ENCODE results near the gene MAS1L. TPM values are rescaled to one million over a fixed set of nuclear protein-coding genes. Genes with fewer than 3 reads are reported as not detected.

The MAS1L gene
- total and polyA plus RNA-seq, 2 donors from 2014 or later: not detected

DNA sequence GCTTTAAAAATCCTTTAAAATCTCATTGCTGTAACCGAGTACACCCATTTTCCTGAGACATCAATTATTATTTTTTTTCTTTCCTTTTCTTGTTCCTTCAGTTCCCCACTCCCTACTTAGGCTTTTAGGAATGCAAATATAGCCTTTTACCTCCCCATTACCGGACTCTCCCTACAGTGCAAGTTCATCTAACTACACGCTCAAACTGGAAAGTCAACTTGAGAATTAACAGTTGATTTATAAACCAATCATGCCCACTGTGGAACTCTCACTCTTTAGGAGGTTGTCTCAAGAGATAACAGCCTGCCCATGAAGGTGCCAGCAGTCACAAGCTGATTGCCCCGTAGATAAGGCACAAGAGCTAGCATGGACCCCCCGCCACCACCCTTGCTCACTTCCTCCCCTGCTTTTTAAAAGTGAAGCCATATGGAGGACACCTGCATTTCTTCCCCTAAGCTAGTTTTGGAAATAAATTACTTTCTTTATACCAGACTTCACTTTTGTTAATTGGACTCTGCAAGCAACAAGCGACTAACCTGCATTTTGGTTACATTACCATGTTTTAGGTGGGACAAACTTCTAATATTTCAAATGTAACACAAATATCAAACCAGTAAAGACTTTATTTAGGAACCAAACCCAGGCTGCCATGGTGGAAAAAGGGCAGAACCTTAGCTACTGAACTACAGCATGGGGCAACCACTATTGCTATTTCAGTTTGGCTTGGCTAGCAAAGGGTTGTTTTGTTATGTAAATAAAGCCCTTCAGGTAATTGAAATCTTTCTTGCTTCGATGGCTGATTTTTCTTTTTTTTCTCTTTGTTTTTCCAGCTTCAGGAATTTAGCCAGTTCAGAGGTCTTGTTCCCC, 36.9 kb upstream of the MAS1L start:
- Histone ChIP-seq H3K9me3 (ENCODE audit: control insufficient read depth in 2 of 3, insufficient read depth in 1 of 3, low read length in 3 of 3) (no peaks in the 10 kb centered on the region), H3K4me3 (ENCODE audit: low read length in 3 of 3) (no peak overlapping the region), H3K9ac (ENCODE audit: low read length in 3 of 3) (no peak overlapping the region), H3K4me1 (ENCODE audit: control insufficient read depth in 2 of 3, insufficient read depth in 2 of 3, low read depth in 1 of 3, low read length in 3 of 3) (no peaks in the 10 kb centered on the region), H3K36me3 (ENCODE audit: control insufficient read depth in 2 of 3, insufficient read depth in 3 of 3, low read length in 3 of 3) (no peaks in the 10 kb centered on the region), H3K27me3 (ENCODE audit: control insufficient read depth, insufficient read depth, low read length) (no peaks in the 10 kb centered on the region), H3K27ac (ENCODE audit: low read depth in 2 of 2, low read length in 2 of 2) (no peak overlapping the region)
- peak in 1 of 5 donors; percentile 13 for DNase-seq
- TF ChIP-seq, protein P1, sequence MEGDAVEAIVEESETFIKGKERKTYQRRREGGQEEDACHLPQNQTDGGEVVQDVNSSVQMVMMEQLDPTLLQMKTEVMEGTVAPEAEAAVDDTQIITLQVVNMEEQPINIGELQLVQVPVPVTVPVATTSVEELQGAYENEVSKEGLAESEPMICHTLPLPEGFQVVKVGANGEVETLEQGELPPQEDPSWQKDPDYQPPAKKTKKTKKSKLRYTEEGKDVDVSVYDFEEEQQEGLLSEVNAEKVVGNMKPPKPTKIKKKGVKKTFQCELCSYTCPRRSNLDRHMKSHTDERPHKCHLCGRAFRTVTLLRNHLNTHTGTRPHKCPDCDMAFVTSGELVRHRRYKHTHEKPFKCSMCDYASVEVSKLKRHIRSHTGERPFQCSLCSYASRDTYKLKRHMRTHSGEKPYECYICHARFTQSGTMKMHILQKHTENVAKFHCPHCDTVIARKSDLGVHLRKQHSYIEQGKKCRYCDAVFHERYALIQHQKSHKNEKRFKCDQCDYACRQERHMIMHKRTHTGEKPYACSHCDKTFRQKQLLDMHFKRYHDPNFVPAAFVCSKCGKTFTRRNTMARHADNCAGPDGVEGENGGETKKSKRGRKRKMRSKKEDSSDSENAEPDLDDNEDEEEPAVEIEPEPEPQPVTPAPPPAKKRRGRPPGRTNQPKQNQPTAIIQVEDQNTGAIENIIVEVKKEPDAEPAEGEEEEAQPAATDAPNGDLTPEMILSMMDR (IDR thresholded peaks at IDR 0.05; ENCODE audit: borderline replicate concordance, extremely low read depth, insufficient read depth): no peak
- intact Hi-C loops (cut with DNase I): no loop called here
- FAIRE-seq: no peak

DNA sequence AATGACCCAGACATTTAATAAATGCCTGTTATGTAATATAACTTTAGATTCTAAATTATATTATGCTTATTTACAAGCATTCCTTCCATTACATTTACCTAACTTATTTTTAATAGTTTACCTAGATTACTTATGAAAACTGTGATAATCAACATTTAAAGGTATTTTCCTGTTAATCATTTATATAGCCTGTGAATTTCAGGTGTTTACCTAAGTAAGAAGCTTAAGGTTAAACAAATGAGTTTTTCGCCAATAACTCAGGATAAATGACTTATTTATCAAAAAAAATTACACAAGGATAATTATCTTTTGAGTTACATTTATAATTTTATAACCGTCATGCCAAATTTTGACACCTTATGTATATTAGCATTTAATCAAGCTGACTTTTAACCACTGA, 36.3 kb upstream of the MAS1L start:
- TF ChIP-seq, protein P1 (IDR thresholded peaks at IDR 0.05; ENCODE audit: borderline replicate concordance, extremely low read depth, insufficient read depth): no peak
- H3K9ac ChIP-seq (ENCODE audit: low read length in 3 of 3): no peak overlapping the region
- peak; percentile 76 for FAIRE-seq

DNA sequence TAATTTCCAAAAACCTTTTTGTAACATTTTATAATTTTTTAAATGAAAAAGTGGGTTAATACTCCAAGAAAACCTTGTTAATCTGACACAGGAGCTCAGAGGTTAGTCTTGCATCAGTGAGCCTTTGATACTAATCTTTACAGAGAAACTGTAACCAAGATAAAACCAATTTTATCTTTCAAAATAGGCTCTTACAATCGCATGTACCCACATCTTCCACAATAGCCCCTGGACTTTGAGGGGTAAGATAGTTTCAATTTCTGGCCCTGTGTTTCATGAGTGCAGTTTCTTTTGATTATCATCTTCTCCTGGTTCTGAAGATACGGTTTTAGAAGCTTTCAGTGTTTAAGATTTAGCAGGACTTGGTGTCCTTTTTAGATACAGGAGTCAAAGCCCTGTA, 34.5 kb upstream of the MAS1L start:
- no peak overlapping the region for H3K27ac ChIP-seq (ENCODE audit: low read depth in 2 of 2, low read length in 2 of 2)
- FAIRE-seq: no peak
- DNase-seq: no peak

More for the DNA sequence above, 36.3 kb upstream of the MAS1L start:
- intact Hi-C loops (cut with DNase I): no loop called here
- Histone ChIP-seq H3K27me3 (ENCODE audit: control insufficient read depth, insufficient read depth, low read length) (no peaks in the 10 kb centered on the region), H3K4me1 (ENCODE audit: control insufficient read depth in 2 of 3, insufficient read depth in 2 of 3, low read depth in 1 of 3, low read length in 3 of 3) (no peaks in the 10 kb centered on the region), H3K27ac (ENCODE audit: low read depth in 2 of 2, low read length in 2 of 2) (no peak overlapping the region), H3K9me3 (ENCODE audit: control insufficient read depth in 2 of 3, insufficient read depth in 1 of 3, low read length in 3 of 3) (no peaks in the 10 kb centered on the region), H3K4me3 (ENCODE audit: low read length in 3 of 3) (no peak overlapping the region), H3K36me3 (ENCODE audit: control insufficient read depth in 2 of 3, insufficient read depth in 3 of 3, low read length in 3 of 3) (no peaks in the 10 kb centered on the region)
- DNase-seq: no peak

More for the DNA sequence above, 34.5 kb upstream of the MAS1L start:
- Histone ChIP-seq H3K4me1 (ENCODE audit: control insufficient read depth in 2 of 3, insufficient read depth in 2 of 3, low read depth in 1 of 3, low read length in 3 of 3) (no peaks in the 10 kb centered on the region), H3K27me3 (ENCODE audit: control insufficient read depth, insufficient read depth, low read length) (no peaks in the 10 kb centered on the region), H3K36me3 (ENCODE audit: control insufficient read depth in 2 of 3, insufficient read depth in 3 of 3, low read length in 3 of 3) (no peaks in the 10 kb centered on the region), H3K9ac (ENCODE audit: low read length in 3 of 3) (no peak overlapping the region), H3K4me3 (ENCODE audit: low read length in 3 of 3) (no peak overlapping the region), H3K9me3 (ENCODE audit: control insufficient read depth in 2 of 3, insufficient read depth in 1 of 3, low read length in 3 of 3) (no peaks in the 10 kb centered on the region)
- TF ChIP-seq, protein P1 (IDR thresholded peaks at IDR 0.05; ENCODE audit: borderline replicate concordance, extremely low read depth, insufficient read depth): no peak
- intact Hi-C loops (cut with DNase I): no loop called here

Data from kidney (tissue), 14 donors.